Ecto neural progenitor cell (in vitro differentiated cells): ENCODE measurements around the gene CCN2.

ENCODE experiments used
- DNase-seq: peaks from one replicate; pipeline ENCODE4 v3.0.0-alpha.2; 2018; ENCODE audit warnings: low spot score

Gene CCN2

DNA sequence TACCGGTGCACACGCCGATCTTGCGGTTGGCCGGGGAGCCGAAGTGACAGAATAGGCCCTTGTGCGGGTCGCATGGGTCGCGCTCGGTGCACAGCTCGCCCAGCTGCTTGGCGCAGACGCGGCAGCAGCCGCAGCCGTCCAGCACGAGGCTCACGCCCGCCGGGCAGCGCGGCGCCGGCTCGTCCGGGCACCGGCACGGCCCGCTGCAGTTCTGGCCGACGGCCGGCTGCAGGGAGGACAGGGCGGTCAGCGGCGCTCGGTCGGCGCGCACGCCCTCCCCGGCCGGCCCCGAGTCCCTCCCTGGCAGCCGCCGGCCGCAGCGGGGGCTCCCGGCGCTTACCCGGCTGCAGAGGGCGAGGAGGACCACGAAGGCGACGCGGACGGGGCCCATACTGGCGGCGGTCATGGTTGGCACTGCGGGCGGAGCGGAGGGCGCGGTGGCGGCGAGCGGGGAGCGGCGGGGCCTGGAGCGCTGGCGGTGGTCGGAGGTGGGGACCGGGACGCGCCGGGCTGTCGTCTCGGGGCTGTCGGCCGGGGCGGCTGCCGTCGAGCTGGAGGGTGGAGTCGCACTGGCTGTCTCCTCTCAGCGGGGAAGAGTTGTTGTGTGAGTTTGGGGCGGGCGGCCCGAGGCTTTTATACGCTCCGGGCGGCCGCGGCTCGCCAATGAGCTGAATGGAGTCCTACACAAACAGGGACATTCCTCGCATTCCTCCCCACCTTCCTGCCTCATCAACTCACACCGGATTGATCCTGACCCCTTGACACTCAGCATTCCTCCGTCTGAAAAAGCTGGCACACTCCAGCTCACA lies at the start of gene CCN2:
TSS of gene CCN2 (minus strand) at position 606 of the 809 bp plus-strand sequence. CDS start at position 406, 200 bp downstream.
- DNase-seq = peak; percentile 96

GRCh38 chr6:132000296-132000695 lies 49.1 kb upstream of the CCN2 start:
- DNase-seq = no peak

GRCh38 chr6:131999545-132000146 lies 48.5 kb upstream of the CCN2 start:
- DNase-seq = no peak

DNA sequence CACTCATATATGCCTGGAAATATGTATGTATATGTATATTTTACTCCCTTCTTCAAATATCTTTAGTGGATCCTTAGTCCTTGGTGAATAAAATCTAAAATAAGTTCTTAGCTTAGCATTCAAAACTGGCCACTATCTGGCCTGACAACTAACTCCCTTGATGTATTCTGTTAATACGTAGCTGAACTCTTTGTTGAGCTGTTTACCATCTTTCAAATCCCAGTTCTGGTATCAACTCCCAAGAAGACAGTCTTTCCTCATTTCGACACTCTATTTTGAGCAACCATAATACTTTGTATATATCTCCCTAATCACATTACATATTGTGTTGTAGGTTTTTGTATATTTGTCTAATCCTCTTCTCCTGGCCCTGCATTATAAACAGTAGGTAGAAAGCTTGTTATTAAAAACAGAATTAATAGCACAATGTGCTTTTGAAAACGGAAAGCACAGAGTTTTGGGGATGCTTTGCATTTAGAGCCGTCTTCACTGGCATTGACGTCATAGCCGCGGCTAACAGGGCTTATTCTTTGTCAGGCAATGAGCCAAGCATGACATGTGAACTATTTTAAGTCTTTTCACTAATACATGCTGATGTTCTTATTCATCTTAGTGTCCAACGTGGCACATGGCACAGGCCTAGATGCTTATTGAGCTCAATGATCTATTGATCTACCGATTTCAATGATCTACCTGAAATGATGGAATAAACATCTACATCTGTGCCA lies 47.2 kb upstream of the CCN2 start:
- no peak for DNase-seq

DNA sequence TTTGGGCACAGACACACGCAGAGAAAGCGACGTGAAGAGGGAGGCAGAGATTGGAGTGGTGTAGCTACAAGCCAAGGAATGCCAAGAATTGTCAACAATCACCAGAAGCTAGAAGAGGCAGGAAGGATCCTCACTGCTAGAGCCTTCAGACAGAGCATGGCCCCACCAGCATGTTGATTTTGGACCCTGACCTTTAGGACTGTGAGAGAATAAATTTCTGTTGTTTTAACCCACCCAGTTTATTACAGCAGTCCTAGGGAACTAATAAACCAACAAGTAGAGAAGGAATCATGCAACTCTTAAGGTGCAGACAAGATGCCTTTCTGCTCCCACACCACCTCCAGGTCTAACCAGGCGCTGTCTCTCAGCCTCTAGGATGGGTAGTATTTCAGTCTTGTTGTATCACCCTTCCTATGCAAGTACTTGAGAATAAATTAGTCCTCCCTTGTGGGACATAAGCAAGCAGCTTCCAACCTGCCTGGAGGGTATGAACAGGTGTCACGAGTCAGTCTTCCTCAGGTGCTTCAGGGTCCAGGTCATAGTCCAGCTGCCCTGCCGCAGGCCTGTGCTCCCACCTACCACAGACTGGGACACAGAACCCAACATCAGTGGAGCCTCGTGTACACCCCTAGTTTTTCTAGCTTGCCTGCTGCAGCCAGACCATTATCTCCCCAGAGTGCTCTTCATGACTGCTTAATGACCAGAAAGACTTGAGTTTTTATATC lies 46.4 kb upstream of the CCN2 start:
- DNase-seq = no peak

DNA sequence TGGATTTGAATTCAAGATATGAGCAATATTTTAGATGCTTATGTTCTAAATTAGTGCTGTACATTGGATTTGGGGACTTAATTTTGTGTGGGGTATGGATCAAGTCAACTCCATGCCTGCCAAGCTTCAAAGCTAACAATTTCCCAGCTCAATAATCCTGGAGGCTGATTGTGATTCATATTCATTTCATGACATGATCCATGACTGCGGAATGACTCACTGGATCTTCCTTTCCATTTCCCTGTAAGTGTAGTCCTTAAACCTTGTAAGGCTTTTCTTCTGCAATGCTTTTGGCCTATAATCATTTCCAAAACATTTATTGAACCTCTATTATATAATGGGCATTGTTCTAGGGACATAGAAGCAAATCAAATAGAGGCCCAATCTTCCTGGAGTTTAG lies 44.7 kb upstream of the CCN2 start:
- no peak for DNase-seq

GRCh38 chr6:131992557-131992956 lies 41.4 kb upstream of the CCN2 start:
- no peak for DNase-seq

GRCh38 chr6:131989036-131989435 lies 37.9 kb upstream of the CCN2 start:
- no peak for DNase-seq

DNA sequence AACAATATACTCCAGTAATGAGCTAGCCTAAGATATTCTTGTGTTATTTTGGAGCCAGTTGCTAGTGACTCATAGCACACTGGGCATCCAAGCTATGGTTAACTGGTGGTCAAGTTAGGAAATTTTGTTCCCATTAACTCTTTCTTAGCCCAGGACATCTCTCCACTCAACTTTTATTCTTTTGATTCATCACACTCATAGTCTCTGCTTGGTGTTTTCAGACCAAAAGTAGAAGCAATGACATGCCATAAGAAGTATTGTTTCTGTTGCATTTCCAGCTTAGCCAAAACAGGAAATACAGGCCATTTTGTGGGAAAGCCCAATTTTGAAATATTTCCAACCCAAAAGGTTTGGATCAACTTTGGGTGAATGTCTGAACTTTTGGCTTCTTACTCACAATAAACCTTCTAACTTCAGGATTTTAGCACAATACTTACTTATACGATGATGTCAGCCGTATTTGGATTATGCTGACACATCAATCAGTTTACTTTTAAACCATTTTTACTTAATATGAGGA lies 31.6 kb upstream of the CCN2 start:
- DNase-seq = no peak

DNA sequence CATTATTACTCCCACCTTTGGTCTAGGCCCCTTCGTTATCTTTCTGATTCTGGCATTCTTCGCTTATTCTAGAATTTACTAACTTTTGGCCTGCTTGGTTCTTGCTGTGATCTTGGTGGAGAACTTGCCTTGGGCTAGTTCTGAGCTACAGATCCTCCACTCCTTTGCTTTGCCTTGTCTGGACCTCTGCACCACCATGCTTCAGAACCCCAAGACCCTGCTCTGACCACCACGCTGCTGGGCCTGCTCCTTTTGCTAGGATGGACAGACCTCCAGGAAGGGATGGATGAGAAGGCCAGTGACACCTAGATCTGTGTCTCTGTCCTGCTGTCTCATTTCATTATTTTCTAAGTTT lies 30.4 kb upstream of the CCN2 start:
- DNase-seq = no peak

DNA sequence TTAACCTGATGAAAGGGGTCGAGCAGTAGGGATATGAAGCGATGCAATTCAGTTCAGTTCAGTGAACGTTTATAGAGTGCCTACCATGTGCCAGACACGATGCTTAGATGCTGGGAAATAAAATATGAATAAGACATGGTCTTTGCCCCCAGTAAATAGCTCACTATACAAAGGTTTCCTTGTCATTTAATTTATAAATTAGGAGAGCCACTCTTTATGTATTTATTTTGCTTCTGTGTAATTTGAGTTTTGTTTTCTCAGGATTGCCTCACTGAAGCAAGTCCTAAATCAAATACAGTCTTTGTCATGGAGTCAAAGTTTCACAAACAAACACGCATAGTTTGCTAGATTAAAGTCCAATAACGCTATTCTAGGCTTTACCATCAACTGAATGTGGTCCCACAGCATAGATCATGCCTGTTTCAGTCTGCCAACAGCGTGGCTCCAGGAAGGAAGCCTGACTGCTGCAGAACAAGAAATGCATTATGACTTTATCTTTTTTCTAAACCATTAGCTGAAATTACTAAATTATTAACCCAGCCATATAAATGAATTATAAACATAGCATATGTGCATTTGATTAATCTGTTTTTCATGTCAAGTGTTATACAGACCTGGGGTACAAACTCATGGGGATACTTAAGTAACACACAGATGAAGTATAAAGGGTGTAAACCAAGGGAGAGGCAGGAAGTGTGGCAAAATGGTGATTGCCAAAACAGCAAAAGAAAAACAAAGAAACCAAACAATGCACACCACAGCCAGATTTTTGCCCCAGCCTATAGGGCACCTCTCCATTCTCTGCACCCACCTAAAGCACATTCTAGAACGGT lies 29.8 kb upstream of the CCN2 start:
- DNase-seq = no peak

- no peak for DNase-seq
Measured at GRCh38 chr6:131980338-131980790, 29.2 kb upstream of the CCN2 start.

DNA sequence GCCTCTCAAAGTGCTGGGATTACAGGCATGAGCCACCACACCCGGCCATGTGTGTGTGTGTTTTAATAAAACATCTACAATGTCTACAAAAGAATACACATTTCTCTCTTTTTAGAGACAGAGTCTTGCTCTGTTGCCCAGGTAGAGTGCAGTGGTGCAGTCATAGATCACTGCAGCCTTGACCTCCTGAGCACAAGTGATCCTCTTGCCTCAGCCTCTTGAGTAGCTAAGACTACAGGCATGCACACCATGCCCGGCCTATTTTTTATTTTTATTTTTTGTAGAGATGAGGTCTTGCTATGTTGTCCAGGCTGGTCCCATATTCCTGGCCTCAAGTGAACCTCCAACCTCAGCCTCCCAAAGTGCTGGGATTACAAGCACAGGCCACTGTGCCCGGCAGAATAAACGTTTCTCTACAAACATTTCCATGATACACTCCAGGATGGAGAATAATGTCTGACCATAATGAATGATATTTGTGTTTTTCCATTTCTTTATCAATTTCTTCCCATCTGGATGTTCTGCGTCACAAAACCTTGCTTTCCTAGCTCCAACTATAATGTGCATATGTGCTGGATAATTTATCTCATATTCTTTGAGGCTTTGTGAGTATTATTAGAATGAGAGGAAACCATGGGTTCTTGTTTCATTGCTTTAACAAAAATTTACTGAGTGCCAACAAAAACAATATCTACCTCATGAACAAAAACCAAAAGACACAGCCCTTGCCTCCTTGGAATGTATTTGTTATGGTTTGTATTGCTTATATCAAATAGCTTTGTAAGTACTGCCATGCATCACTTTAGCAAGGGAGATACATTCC lies 28.6 kb upstream of the CCN2 start:
- DNase-seq = no peak

GRCh38 chr6:131978522-131978921 lies 27.4 kb upstream of the CCN2 start:
- DNase-seq = no peak

GRCh38 chr6:131976545-131977061 lies 25.4 kb upstream of the CCN2 start:
- DNase-seq = no peak

DNA sequence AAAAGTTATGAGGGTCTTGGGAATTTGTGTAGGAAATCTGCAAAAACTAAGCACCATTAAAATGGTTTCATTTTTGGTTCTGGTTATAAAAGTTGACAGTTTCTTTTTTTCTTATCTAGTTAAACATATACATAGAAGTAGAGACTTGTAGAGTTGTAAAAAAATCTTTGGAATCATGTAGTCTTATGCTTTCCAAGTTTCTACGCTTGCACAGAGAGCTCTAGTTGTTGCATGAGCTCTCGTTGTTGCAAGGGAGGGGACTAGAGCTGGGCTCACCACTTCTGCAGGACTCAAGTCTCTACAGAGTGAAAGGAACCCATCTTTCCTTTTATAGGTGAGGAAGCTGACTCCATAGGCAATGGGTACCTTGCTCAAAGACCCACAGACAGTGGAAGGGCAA lies 21.6 kb upstream of the CCN2 start:
- DNase-seq = no peak

DNA sequence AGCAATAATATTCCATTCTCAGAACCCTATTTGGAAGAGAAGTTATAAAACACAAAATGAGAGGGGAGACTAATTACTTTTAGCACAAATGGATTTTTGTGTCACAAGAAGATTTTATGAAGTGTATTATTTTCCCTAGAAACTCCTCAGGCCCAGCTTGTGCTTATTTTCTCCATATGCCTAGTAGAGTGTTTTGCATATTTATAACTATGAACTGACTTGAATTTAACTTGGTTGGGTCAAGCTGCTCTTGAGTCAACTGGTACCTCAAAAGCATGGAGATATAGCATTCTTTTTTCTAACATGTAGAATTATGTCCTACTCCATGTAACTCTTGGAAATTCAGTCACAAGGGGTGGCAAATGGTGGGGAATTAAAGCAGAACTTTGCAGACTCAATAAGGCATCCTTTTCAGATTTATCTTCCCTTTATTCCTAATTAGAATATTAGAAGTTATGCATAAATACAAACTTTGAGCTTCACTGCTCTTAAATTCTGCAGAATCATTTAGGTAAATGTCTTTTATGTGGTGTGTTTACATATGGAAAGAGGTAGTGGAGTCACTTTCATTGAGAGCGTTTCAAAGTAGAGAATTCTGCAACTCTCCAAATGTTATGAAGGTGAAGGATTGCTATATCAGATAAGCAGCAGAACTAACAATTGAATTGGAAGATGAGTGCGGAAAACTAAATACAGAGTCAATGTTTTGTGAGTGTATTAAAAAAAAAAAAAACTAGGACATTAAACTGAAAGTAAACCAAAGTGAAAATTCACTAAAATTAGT lies 19.1 kb upstream of the CCN2 start:
- DNase-seq = no peak

GRCh38 chr6:131968656-131969055 lies 17.5 kb upstream of the CCN2 start:
- DNase-seq = no peak

DNA sequence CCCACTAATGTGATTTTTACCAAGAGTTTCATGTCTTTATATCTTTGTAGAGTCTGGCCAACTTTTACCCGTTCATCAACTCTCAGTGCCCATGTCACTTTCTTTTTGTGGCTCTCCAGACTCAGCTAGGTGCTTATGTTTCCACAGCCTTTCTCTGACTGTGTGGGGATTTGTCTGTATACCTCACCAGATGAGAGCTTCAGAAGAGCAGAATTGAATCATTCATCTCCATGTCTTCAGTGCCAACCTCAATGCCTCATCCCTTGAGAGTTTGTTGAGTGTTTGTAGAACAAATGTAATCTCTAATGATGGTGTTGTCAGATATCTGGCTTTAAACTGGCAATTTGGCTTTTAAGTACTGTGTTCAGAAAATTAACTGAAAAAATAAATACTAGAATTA lies 16.8 kb upstream of the CCN2 start:
- no peak for DNase-seq
